Neural cell (in vitro differentiated cells): ENCODE data around the gene UGGT2.

ENCODE experiments used
- CTCF ChIP-seq: fragments of 450-650 bp; IDR thresholded peaks from 2 replicates; pipeline ENCODE4 v1.5.1; 2014; ENCODE audit warnings: antibody characterized with exemption, mild to moderate bottlenecking, moderate library complexity; ENCODE audit not compliant: poor library complexity, severe bottlenecking
- EP300 ChIP-seq: fragments of 450-650 bp; conservative IDR thresholded peaks from 2 replicates; pipeline ENCODE4 v1.6.1; 2014; ENCODE audit warnings: antibody characterized with exemption, mild to moderate bottlenecking, moderate library complexity; ENCODE audit not compliant: poor library complexity, severe bottlenecking
- EZH2 ChIP-seq: fragments of 200-600, 300-800 bp; shearing (Covaris generic), sonication (generic); IDR thresholded peaks from 2 replicates; pipeline ENCODE4 v1.6.1; 2014; ENCODE audit warnings: antibody characterized with exemption, low read length, borderline replicate concordance, mild to moderate bottlenecking; ENCODE audit not compliant: insufficient read depth, poor library complexity, severe bottlenecking
- MXI1 ChIP-seq: fragments of 450-650 bp; conservative IDR thresholded peaks from 2 replicates; pipeline ENCODE4 v1.6.1; 2014; ENCODE audit warnings: antibody characterized with exemption, mild to moderate bottlenecking; ENCODE audit not compliant: poor library complexity, severe bottlenecking
- POLR2AphosphoS5 ChIP-seq: IDR thresholded peaks from 2 replicates; pipeline ENCODE4 v1.6.1; 2012
- RAD21 ChIP-seq: fragments of 450-650 bp; conservative IDR thresholded peaks from 2 replicates; pipeline ENCODE4 v1.6.1; 2014; ENCODE audit warnings: antibody characterized with exemption, mild to moderate bottlenecking, moderate library complexity
- SMC3 ChIP-seq: fragments of 450-650 bp; conservative IDR thresholded peaks from 2 replicates; pipeline ENCODE4 v1.6.1; 2014; ENCODE audit warnings: antibody characterized with exemption, mild to moderate bottlenecking, moderate library complexity; ENCODE audit not compliant: poor library complexity
- TAF1 ChIP-seq: IDR thresholded peaks from 2 replicates; pipeline ENCODE4 v1.6.1; 2012; ENCODE audit warnings: low read depth
- TF ChIP-seq, protein P1 (sequence below): IDR thresholded peaks from 2 replicates; pipeline ENCODE4 v1.6.1; 2012; ENCODE audit warnings: borderline replicate concordance

DNA sequence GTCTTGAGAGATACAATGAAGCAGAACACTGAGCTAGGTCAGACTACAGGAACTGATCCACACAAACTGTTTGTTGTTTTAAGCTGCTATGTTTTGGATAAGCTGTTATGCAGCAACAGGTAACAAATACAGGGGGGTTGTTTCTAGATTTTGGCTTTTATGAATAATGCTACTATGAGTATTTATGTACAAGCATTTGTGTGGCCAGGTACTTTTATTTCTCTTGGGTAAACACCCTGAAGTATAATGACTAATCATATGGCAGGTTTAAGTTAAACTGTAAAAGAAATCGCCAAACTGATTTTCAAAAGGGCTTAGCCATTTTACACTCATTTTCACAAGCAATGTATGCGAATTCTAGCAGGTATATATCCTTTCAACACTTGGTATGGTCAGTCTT, 210.3 kb downstream of the UGGT2 start:
- TF ChIP-seq CTCF (no peak), EP300 (no peak), POLR2AphosphoS5 (no peak), EZH2 (no peak), MXI1 (no peak), TAF1 (no peak), RAD21 (no peak), SMC3 (no peak)
- TF ChIP-seq, protein P1, sequence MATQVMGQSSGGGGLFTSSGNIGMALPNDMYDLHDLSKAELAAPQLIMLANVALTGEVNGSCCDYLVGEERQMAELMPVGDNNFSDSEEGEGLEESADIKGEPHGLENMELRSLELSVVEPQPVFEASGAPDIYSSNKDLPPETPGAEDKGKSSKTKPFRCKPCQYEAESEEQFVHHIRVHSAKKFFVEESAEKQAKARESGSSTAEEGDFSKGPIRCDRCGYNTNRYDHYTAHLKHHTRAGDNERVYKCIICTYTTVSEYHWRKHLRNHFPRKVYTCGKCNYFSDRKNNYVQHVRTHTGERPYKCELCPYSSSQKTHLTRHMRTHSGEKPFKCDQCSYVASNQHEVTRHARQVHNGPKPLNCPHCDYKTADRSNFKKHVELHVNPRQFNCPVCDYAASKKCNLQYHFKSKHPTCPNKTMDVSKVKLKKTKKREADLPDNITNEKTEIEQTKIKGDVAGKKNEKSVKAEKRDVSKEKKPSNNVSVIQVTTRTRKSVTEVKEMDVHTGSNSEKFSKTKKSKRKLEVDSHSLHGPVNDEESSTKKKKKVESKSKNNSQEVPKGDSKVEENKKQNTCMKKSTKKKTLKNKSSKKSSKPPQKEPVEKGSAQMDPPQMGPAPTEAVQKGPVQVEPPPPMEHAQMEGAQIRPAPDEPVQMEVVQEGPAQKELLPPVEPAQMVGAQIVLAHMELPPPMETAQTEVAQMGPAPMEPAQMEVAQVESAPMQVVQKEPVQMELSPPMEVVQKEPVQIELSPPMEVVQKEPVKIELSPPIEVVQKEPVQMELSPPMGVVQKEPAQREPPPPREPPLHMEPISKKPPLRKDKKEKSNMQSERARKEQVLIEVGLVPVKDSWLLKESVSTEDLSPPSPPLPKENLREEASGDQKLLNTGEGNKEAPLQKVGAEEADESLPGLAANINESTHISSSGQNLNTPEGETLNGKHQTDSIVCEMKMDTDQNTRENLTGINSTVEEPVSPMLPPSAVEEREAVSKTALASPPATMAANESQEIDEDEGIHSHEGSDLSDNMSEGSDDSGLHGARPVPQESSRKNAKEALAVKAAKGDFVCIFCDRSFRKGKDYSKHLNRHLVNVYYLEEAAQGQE, result no peak
